ENCODE measurements around the gene LRRTM2. TPM values are rescaled to one million over a fixed set of nuclear protein-coding genes. Genes with fewer than 3 reads are reported as not detected.
"Not testable (repeated sequence)": the region's sequence is repeated elsewhere in the genome, so short reads cannot be mapped to it uniquely, and the experiment has no call there.

Gene LRRTM2
- 0.57 TPM for total RNA-seq
- 0.23 TPM for polyA plus RNA-seq
- long read RNA-seq, donor 1, result 0 reads
- long read RNA-seq, donor 2, result 0 reads
- long read RNA-seq, donor 3, result 0 reads
- long read RNA-seq, donor 4, result 0 reads
- long read RNA-seq, donor 5, result 0 reads
- long read RNA-seq, donor 6, result 0 reads
- long read RNA-seq, donor 7, result 0 reads
- long read RNA-seq, donor 8, result 0 reads
- long read RNA-seq, donor 9, result 0 reads
- long read RNA-seq, donor 10, result 0 reads

GRCh38 chr5:138874771-138875551 is at the start of gene LRRTM2:
LRRTM2 (minus strand) TSS chr5:138875335; CDS start chr5:138874911, 424 bp downstream.
- DNase-seq (ENCODE audit: low read depth in 6 of 9, low spot score in 9 of 9), result no peak
- Histone ChIP-seq H3K27ac (ENCODE audit: low read depth in 1 of 2, low read length in 1 of 2) (peak within 1 kb of the TSS in 1 of 2 donors; percentile 39), H3K9me3 (ENCODE audit: control insufficient read depth in 2 of 2, insufficient read depth in 1 of 2, low read length in 1 of 2) (no peaks in the 10 kb centered on the region), H3K36me3 (ENCODE audit: control insufficient read depth in 2 of 2, insufficient read depth in 2 of 2, low read length in 1 of 2) (no peaks in the 10 kb centered on the region), H3K4me3 (ENCODE audit: low read length in 2 of 2) (no peak within 1 kb of the TSS), H3K27me3 (ENCODE audit: control insufficient read depth in 2 of 2, insufficient read depth in 1 of 2, low read length in 1 of 2) (no peaks in the 10 kb centered on the region), H3K4me1 (ENCODE audit: control insufficient read depth in 2 of 2, insufficient read depth in 2 of 2, low read length in 2 of 2) (peaks cover 0 to 3% of the 10 kb centered on the region in 2 donors)
- 93% methylated on average over 18 of the region's 18 CpGs for WGBS

GRCh38 chr5:138922494-138922893 is 47.4 kb upstream of the LRRTM2 start:
- no peak overlapping the region for H3K4me3 ChIP-seq (ENCODE audit: low read length in 2 of 2)
- 95% methylated on average over 2 of the region's 2 CpGs for WGBS
- no peaks in the 10 kb centered on the region for H3K36me3 ChIP-seq (ENCODE audit: control insufficient read depth in 2 of 2, insufficient read depth in 2 of 2, low read length in 1 of 2)

GRCh38 chr5:138921362-138921761 is 46.2 kb upstream of the LRRTM2 start:
- H3K36me3 ChIP-seq (ENCODE audit: control insufficient read depth in 2 of 2, insufficient read depth in 2 of 2, low read length in 1 of 2); H3K27ac ChIP-seq (ENCODE audit: low read depth in 1 of 2, low read length in 1 of 2); DNase-seq (ENCODE audit: low read depth in 6 of 9, low spot score in 9 of 9): not testable (repeated sequence)

More at GRCh38 chr5:138922494-138922893, 47.4 kb upstream of the LRRTM2 start:
- no peak overlapping the region for H3K27ac ChIP-seq (ENCODE audit: low read depth in 1 of 2, low read length in 1 of 2)
- no peaks in the 10 kb centered on the region for H3K9me3 ChIP-seq (ENCODE audit: control insufficient read depth in 2 of 2, insufficient read depth in 1 of 2, low read length in 1 of 2)
- no peaks in the 10 kb centered on the region for H3K4me1 ChIP-seq (ENCODE audit: control insufficient read depth in 2 of 2, insufficient read depth in 2 of 2, low read length in 2 of 2)
- no peak for DNase-seq (ENCODE audit: low read depth in 6 of 9, low spot score in 9 of 9)
- H3K27me3 ChIP-seq (ENCODE audit: control insufficient read depth in 2 of 2, insufficient read depth in 1 of 2, low read length in 1 of 2), result no peaks in the 10 kb centered on the region

DNA sequence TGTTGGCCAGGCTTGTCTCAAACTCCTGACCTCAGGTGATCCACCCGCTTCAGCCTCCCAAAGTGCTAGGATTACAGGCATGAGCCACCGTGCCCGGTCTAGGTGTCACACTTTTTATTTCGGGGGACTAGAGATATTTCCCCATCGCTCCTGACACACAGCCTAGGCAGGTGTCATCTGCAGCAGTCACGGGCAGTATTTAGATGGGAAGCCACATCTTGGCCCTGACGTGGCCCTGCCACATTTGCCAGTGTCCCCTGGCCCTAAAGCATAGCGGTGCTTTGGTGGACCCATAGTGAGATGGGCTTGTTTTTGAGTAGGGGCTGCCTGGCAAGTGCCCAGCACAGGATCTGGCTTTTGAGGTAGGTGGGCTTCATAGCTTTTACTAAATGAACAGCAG is 45.0 kb upstream of the LRRTM2 start:
- DNase-seq (ENCODE audit: low read depth in 6 of 9, low spot score in 9 of 9), result no peak
- no peaks in the 10 kb centered on the region for H3K27me3 ChIP-seq (ENCODE audit: control insufficient read depth in 2 of 2, insufficient read depth in 1 of 2, low read length in 1 of 2)
- no peaks in the 10 kb centered on the region for H3K36me3 ChIP-seq (ENCODE audit: control insufficient read depth in 2 of 2, insufficient read depth in 2 of 2, low read length in 1 of 2)
- H3K4me3 ChIP-seq (ENCODE audit: low read length in 2 of 2), result no peak overlapping the region
- no peaks in the 10 kb centered on the region for H3K4me1 ChIP-seq (ENCODE audit: control insufficient read depth in 2 of 2, insufficient read depth in 2 of 2, low read length in 2 of 2)
- H3K27ac ChIP-seq (ENCODE audit: low read depth in 1 of 2, low read length in 1 of 2), result no peak overlapping the region
- no peaks in the 10 kb centered on the region for H3K9me3 ChIP-seq (ENCODE audit: control insufficient read depth in 2 of 2, insufficient read depth in 1 of 2, low read length in 1 of 2)
- 86% methylated on average over 8 of the region's 8 CpGs for WGBS

More at GRCh38 chr5:138921362-138921761, 46.2 kb upstream of the LRRTM2 start:
- 98% methylated on average over 2 of the region's 2 CpGs for WGBS
- not testable (repeated sequence) for H3K4me3 ChIP-seq (ENCODE audit: low read length in 2 of 2); H3K27me3 ChIP-seq (ENCODE audit: control insufficient read depth in 2 of 2, insufficient read depth in 1 of 2, low read length in 1 of 2); H3K9me3 ChIP-seq (ENCODE audit: control insufficient read depth in 2 of 2, insufficient read depth in 1 of 2, low read length in 1 of 2); H3K4me1 ChIP-seq (ENCODE audit: control insufficient read depth in 2 of 2, insufficient read depth in 2 of 2, low read length in 2 of 2)

GRCh38 chr5:138918686-138919085 is 43.6 kb upstream of the LRRTM2 start:
- Histone ChIP-seq H3K9me3 (ENCODE audit: control insufficient read depth in 2 of 2, insufficient read depth in 1 of 2, low read length in 1 of 2) (no peaks in the 10 kb centered on the region), H3K4me1 (ENCODE audit: control insufficient read depth in 2 of 2, insufficient read depth in 2 of 2, low read length in 2 of 2) (no peaks in the 10 kb centered on the region), H3K27me3 (ENCODE audit: control insufficient read depth in 2 of 2, insufficient read depth in 1 of 2, low read length in 1 of 2) (no peaks in the 10 kb centered on the region), H3K4me3 (ENCODE audit: low read length in 2 of 2) (no peak overlapping the region), H3K36me3 (ENCODE audit: control insufficient read depth in 2 of 2, insufficient read depth in 2 of 2, low read length in 1 of 2) (no peaks in the 10 kb centered on the region), H3K27ac (ENCODE audit: low read depth in 1 of 2, low read length in 1 of 2) (no peak overlapping the region)
- WGBS, result 89% methylated on average over 4 of the region's 4 CpGs
- DNase-seq (ENCODE audit: low read depth in 6 of 9, low spot score in 9 of 9), result no peak

DNA sequence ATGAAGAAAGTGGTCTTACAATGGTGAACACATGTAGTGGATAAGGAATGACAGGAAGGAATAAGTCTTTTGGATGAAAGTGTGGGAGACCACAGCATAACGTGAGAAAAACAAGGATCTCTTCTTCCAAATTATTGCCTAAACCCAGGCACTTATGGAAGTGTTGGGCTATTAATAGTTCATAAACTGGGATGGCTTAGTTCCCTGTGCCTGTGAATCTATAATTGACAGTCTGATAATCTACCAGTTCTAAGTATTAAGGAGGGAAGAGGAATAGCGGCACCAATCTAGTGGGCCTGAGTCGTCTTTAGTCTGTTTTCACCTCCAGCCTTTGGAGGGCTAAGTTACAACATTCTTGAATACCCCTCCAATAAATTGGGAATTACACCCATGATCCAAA is 39.2 kb upstream of the LRRTM2 start:
- Histone ChIP-seq H3K4me3 (ENCODE audit: low read length in 2 of 2) (no peak overlapping the region), H3K36me3 (ENCODE audit: control insufficient read depth in 2 of 2, insufficient read depth in 2 of 2, low read length in 1 of 2) (no peaks in the 10 kb centered on the region), H3K9me3 (ENCODE audit: control insufficient read depth in 2 of 2, insufficient read depth in 1 of 2, low read length in 1 of 2) (no peaks in the 10 kb centered on the region), H3K27me3 (ENCODE audit: control insufficient read depth in 2 of 2, insufficient read depth in 1 of 2, low read length in 1 of 2) (no peaks in the 10 kb centered on the region), H3K4me1 (ENCODE audit: control insufficient read depth in 2 of 2, insufficient read depth in 2 of 2, low read length in 2 of 2) (no peaks in the 10 kb centered on the region), H3K27ac (ENCODE audit: low read depth in 1 of 2, low read length in 1 of 2) (no peak overlapping the region)
- WGBS, result over 99% methylated on average over 3 of the region's 3 CpGs
- DNase-seq (ENCODE audit: low read depth in 6 of 9, low spot score in 9 of 9), result no peak

GRCh38 chr5:138913773-138914172 is 38.6 kb upstream of the LRRTM2 start:
- Histone ChIP-seq H3K4me3 (ENCODE audit: low read length in 2 of 2) (no peak overlapping the region), H3K4me1 (ENCODE audit: control insufficient read depth in 2 of 2, insufficient read depth in 2 of 2, low read length in 2 of 2) (no peaks in the 10 kb centered on the region), H3K9me3 (ENCODE audit: control insufficient read depth in 2 of 2, insufficient read depth in 1 of 2, low read length in 1 of 2) (no peaks in the 10 kb centered on the region), H3K27me3 (ENCODE audit: control insufficient read depth in 2 of 2, insufficient read depth in 1 of 2, low read length in 1 of 2) (no peaks in the 10 kb centered on the region), H3K27ac (ENCODE audit: low read depth in 1 of 2, low read length in 1 of 2) (no peak overlapping the region), H3K36me3 (ENCODE audit: control insufficient read depth in 2 of 2, insufficient read depth in 2 of 2, low read length in 1 of 2) (no peaks in the 10 kb centered on the region)
- DNase-seq (ENCODE audit: low read depth in 6 of 9, low spot score in 9 of 9), result no peak
- WGBS, result 99% methylated on average over 3 of the region's 3 CpGs

DNA sequence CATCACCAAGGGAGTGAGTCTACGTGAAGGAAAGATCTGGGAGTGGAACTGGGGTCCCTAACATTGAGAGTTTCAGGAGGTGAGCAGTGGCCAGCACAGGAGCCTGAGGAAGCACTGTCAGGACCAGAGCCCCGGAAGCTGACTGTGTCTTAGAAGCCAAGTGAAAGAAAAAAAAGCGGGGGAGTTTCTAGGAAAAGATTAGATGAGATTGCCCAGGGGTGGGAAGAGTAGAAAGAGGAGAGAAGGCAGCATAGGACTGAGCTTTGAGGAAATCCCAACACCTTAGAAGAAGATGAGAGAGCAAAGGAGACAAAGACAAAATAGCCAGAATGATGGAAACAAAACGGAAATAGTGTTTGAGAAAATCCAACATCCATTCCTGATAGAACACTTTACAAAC is 37.0 kb upstream of the LRRTM2 start:
- Histone ChIP-seq H3K27me3 (ENCODE audit: control insufficient read depth in 2 of 2, insufficient read depth in 1 of 2, low read length in 1 of 2) (no peaks in the 10 kb centered on the region), H3K4me3 (ENCODE audit: low read length in 2 of 2) (no peak overlapping the region), H3K36me3 (ENCODE audit: control insufficient read depth in 2 of 2, insufficient read depth in 2 of 2, low read length in 1 of 2) (no peaks in the 10 kb centered on the region), H3K9me3 (ENCODE audit: control insufficient read depth in 2 of 2, insufficient read depth in 1 of 2, low read length in 1 of 2) (no peaks in the 10 kb centered on the region), H3K4me1 (ENCODE audit: control insufficient read depth in 2 of 2, insufficient read depth in 2 of 2, low read length in 2 of 2) (no peaks in the 10 kb centered on the region), H3K27ac (ENCODE audit: low read depth in 1 of 2, low read length in 1 of 2) (no peak overlapping the region)
- DNase-seq (ENCODE audit: low read depth in 6 of 9, low spot score in 9 of 9), result no peak
- WGBS, result 87% methylated on average over 4 of the region's 4 CpGs

- Histone ChIP-seq H3K4me1 (ENCODE audit: control insufficient read depth in 2 of 2, insufficient read depth in 2 of 2, low read length in 2 of 2) (no peaks in the 10 kb centered on the region), H3K4me3 (ENCODE audit: low read length in 2 of 2) (no peak overlapping the region), H3K27me3 (ENCODE audit: control insufficient read depth in 2 of 2, insufficient read depth in 1 of 2, low read length in 1 of 2) (no peaks in the 10 kb centered on the region), H3K36me3 (ENCODE audit: control insufficient read depth in 2 of 2, insufficient read depth in 2 of 2, low read length in 1 of 2) (no peaks in the 10 kb centered on the region), H3K9me3 (ENCODE audit: control insufficient read depth in 2 of 2, insufficient read depth in 1 of 2, low read length in 1 of 2) (no peaks in the 10 kb centered on the region), H3K27ac (ENCODE audit: low read depth in 1 of 2, low read length in 1 of 2) (no peak overlapping the region)
- no peak for DNase-seq (ENCODE audit: low read depth in 6 of 9, low spot score in 9 of 9)
These were observed 36.3 kb upstream of the LRRTM2 start for GRCh38 chr5:138911441-138911840.
